Neural progenitor cell (in vitro differentiated cells): Measurements from ENCODE around the gene PCSK5. TPM values are rescaled to one million over a fixed set of nuclear protein-coding genes. Genes with fewer than 3 reads are reported as not detected.
A peak's percentile ranks its signal among the peaks of the same experiment; 100 is the strongest.
"Not testable (repeated sequence)": the region's sequence is repeated elsewhere in the genome, so short reads cannot be mapped to it uniquely, and the experiment has no call there.

ENCODE experiments used
- DNase-seq: peaks from one replicate; pipeline ENCODE4 v3.0.0-alpha.2; 2016; ENCODE audit warnings: low spot score
- H2AFZ ChIP-seq: fragments of 200-600 bp; sonication (generic); replicated peaks from 2 replicates; pipeline ENCODE4 v1.6.1; 2016; ENCODE audit warnings: antibody characterized with exemption
- H3F3A ChIP-seq: fragments of 200-600 bp; sonication (generic); 2 replicates; pipeline ENCODE4 v1.6.1; 2016; ENCODE audit warnings: antibody characterized with exemption, low read depth
- H3K27ac ChIP-seq: fragments of 200-600 bp; sonication (generic); 2 replicates; pipeline ENCODE4 v1.5.1; 2016; ENCODE audit warnings: mild to moderate bottlenecking
- H3K27me3 ChIP-seq: fragments of 200-600 bp; sonication (generic); 2 replicates; pipeline ENCODE4 v1.6.1; 2016; ENCODE audit warnings: mild to moderate bottlenecking, moderate library complexity
- H3K36me3 ChIP-seq: fragments of 200-600 bp; sonication (generic); 2 replicates; pipeline ENCODE4 v1.5.1; 2016
- H3K4me1 ChIP-seq: fragments of 200-600 bp; sonication (generic); 2 replicates; pipeline ENCODE4 v1.6.1; 2016; ENCODE audit warnings: mixed run types
- H3K4me2 ChIP-seq: fragments of 200-600 bp; sonication (generic); 2 replicates; pipeline ENCODE4 v1.6.1; 2016
- H3K4me3 ChIP-seq: fragments of 200-600 bp; sonication (generic); 2 replicates; pipeline ENCODE4 v1.5.1; 2016
- H3K79me2 ChIP-seq: fragments of 200-600 bp; sonication (generic); 2 replicates; pipeline ENCODE4 v1.6.1; 2016; ENCODE audit warnings: low read depth
- H3K9ac ChIP-seq: fragments of 200-600 bp; sonication (generic); 2 replicates; pipeline ENCODE4 v1.6.1; 2016
- H3K9me3 ChIP-seq: fragments of 200-600 bp; sonication (generic); 2 replicates; pipeline ENCODE4 v1.5.1; 2016; ENCODE audit warnings: low read depth
- H4K20me1 ChIP-seq: fragments of 200-600 bp; sonication (generic); 2 replicates; pipeline ENCODE4 v1.6.1; 2016; ENCODE audit warnings: low read depth
- H3K27ac Mint-ChIP-seq: 3 replicates; pipeline ENCODE4 v1.8.0; 2021; ENCODE audit warnings: mixed read lengths
- H3K27me3 Mint-ChIP-seq: 2 replicates; pipeline ENCODE4 v1.8.0; 2022; ENCODE audit warnings: low read depth, mild to moderate bottlenecking, inconsistent platforms, moderate library complexity, mixed read lengths; ENCODE audit not compliant: insufficient read depth
- H3K36me3 Mint-ChIP-seq: 3 replicates; pipeline ENCODE4 v1.8.0; 2021; ENCODE audit warnings: mixed read lengths
- H3K4me1 Mint-ChIP-seq: 3 replicates; pipeline ENCODE4 v1.8.0; 2021; ENCODE audit warnings: mixed read lengths
- H3K4me3 Mint-ChIP-seq: 3 replicates; pipeline ENCODE4 v1.8.0; 2021; ENCODE audit warnings: mild to moderate bottlenecking, moderate library complexity, mixed read lengths
- H3K9me3 Mint-ChIP-seq: 3 replicates; pipeline ENCODE4 v1.8.0; 2020; ENCODE audit warnings: mixed read lengths
- CTCF ChIP-seq: fragments of 200-600 bp; sonication (generic); IDR thresholded peaks from 2 replicates; pipeline ENCODE4 v1.5.1; 2017; ENCODE audit warnings: antibody characterized with exemption, mild to moderate bottlenecking
- EZH2 ChIP-seq: fragments of 200-600 bp; sonication (generic); IDR thresholded peaks from 2 replicates; pipeline ENCODE4 v1.6.1; 2017; ENCODE audit warnings: antibody characterized with exemption, mild to moderate bottlenecking, moderate library complexity
- EZH2phosphoT487 ChIP-seq: fragments of 200-600 bp; sonication (generic); IDR thresholded peaks from 2 replicates; pipeline ENCODE4 v1.6.1; 2017; ENCODE audit warnings: antibody characterized with exemption
- total RNA-seq: library from RNA; depleted of rRNA; stranded (reverse); fragments of >200 nt; gene quantifications from 2 replicates; pipeline ENCODE4 v1.2.3, GENCODE V29; 2015; ENCODE audit warnings: low replicate concordance

Gene PCSK5
- total RNA-seq, 1 donor from 2014 or later, result 23.4 TPM

- H3K36me3 ChIP-seq, result no peaks in the 10 kb centered on the region
- no peaks in the 10 kb centered on the region for H3K27me3 ChIP-seq
- no peak overlapping the region for H3K27ac Mint-ChIP-seq
- no peaks in the 10 kb centered on the region for H3K36me3 Mint-ChIP-seq
- H3F3A ChIP-seq, result no peaks in the 10 kb centered on the region
- H2AFZ ChIP-seq, result no peak overlapping the region
- TF ChIP-seq EZH2phosphoT487, result no peak
- no peak for TF ChIP-seq EZH2
- no peak for TF ChIP-seq CTCF
- H3K27ac ChIP-seq, result no peak overlapping the region
- H3K9me3 Mint-ChIP-seq, result peaks cover 3% of the 10 kb centered on the region
- peaks cover 7% of the 10 kb centered on the region for H3K4me1 ChIP-seq
- no peak overlapping the region for H3K4me2 ChIP-seq
- no peaks in the 10 kb centered on the region for H3K4me1 Mint-ChIP-seq
- H3K9ac ChIP-seq, result no peak overlapping the region
- H3K4me3 ChIP-seq, result no peak overlapping the region
- no peaks in the 10 kb centered on the region for H4K20me1 ChIP-seq
- H3K79me2 ChIP-seq, result no peaks in the 10 kb centered on the region
- H3K27me3 Mint-ChIP-seq, result no peaks in the 10 kb centered on the region
- DNase-seq, result no peak
- no peaks in the 10 kb centered on the region for H3K9me3 ChIP-seq
- H3K4me3 Mint-ChIP-seq, result no peak overlapping the region
Observed at GRCh38 chr9:75864266-75864665, 26.2 kb upstream of the PCSK5 start.

- H3K27ac Mint-ChIP-seq, result no peak overlapping the region
- Histone ChIP-seq H3K79me2 (no peaks in the 10 kb centered on the region), H3K4me1 (no peaks in the 10 kb centered on the region), H3K4me2 (no peak overlapping the region), H3K27ac (no peak overlapping the region), H2AFZ (peak overlapping the region; percentile 83), H3K27me3 (no peaks in the 10 kb centered on the region), H3K36me3 (no peaks in the 10 kb centered on the region), H3F3A (no peaks in the 10 kb centered on the region), H3K9ac (no peak overlapping the region), H3K9me3 (no peaks in the 10 kb centered on the region), H4K20me1 (no peaks in the 10 kb centered on the region), H3K4me3 (no peak overlapping the region)
- H3K9me3 Mint-ChIP-seq, result peaks cover 3% of the 10 kb centered on the region
- H3K36me3 Mint-ChIP-seq, result no peaks in the 10 kb centered on the region
- peak; percentile 62 for DNase-seq
- H3K4me1 Mint-ChIP-seq, result no peaks in the 10 kb centered on the region
- H3K27me3 Mint-ChIP-seq, result no peaks in the 10 kb centered on the region
- no peak overlapping the region for H3K4me3 Mint-ChIP-seq
- no peak for TF ChIP-seq EZH2phosphoT487
- peak; percentile 90 for TF ChIP-seq CTCF
Observed at GRCh38 chr9:75866273-75866871, 24.1 kb upstream of the PCSK5 start.

GRCh38 chr9:75868526-75868925 is 21.9 kb upstream of the PCSK5 start:
- H3K27ac ChIP-seq, H3K27me3 ChIP-seq, H3K9me3 Mint-ChIP-seq, H3K79me2 ChIP-seq, H3K4me1 Mint-ChIP-seq, H3K27ac Mint-ChIP-seq, H3K4me1 ChIP-seq, H3K36me3 Mint-ChIP-seq, H3F3A ChIP-seq, H3K9ac ChIP-seq, H3K4me3 Mint-ChIP-seq, H3K36me3 ChIP-seq, H3K4me3 ChIP-seq, H3K4me2 ChIP-seq, H3K27me3 Mint-ChIP-seq, H4K20me1 ChIP-seq, H2AFZ ChIP-seq, DNase-seq, H3K9me3 ChIP-seq: not testable (repeated sequence)

- no peaks in the 10 kb centered on the region for H3F3A ChIP-seq
- no peak overlapping the region for H3K9ac ChIP-seq
- no peaks in the 10 kb centered on the region for H3K79me2 ChIP-seq
- DNase-seq, result no peak
- H3K27me3 Mint-ChIP-seq, result no peaks in the 10 kb centered on the region
- H3K27ac Mint-ChIP-seq, result no peak overlapping the region
- no peak overlapping the region for H3K4me2 ChIP-seq
- TF ChIP-seq EZH2 (no peak), EZH2phosphoT487 (no peak), CTCF (no peak)
- no peaks in the 10 kb centered on the region for H3K36me3 Mint-ChIP-seq
- no peak overlapping the region for H2AFZ ChIP-seq
- no peak overlapping the region for H3K4me3 ChIP-seq
- H3K9me3 Mint-ChIP-seq, result no peaks in the 10 kb centered on the region
- no peaks in the 10 kb centered on the region for H3K4me1 ChIP-seq
- no peaks in the 10 kb centered on the region for H3K36me3 ChIP-seq
- no peaks in the 10 kb centered on the region for H3K4me1 Mint-ChIP-seq
- no peaks in the 10 kb centered on the region for H3K9me3 ChIP-seq
- H3K27me3 ChIP-seq, result no peaks in the 10 kb centered on the region
- no peak overlapping the region for H3K27ac ChIP-seq
- no peak overlapping the region for H3K4me3 Mint-ChIP-seq
- H4K20me1 ChIP-seq, result no peaks in the 10 kb centered on the region
Observed at GRCh38 chr9:75869236-75869635, 21.2 kb upstream of the PCSK5 start.
